GM23338 (cell line): ENCODE measurements around the gene USP10. TPM values are rescaled to one million over a fixed set of nuclear protein-coding genes. Genes with fewer than 3 reads are reported as not detected.

Experiments
- ATAC-seq: fragments of 200-7000 bp; cut with Tn5 transposase; 3 replicates; pipeline ENCODE4 v1.9.1; 2020
- DNase-seq: peaks from one replicate; pipeline ENCODE4 v3.0.0-alpha.2; 2015; ENCODE audit warnings: low spot score
- H2AFZ ChIP-seq: fragments of 200-600 bp; sonication (generic); 2 replicates; pipeline ENCODE4 v1.8.0; 2016; ENCODE audit warnings: antibody characterized with exemption, mild to moderate bottlenecking, moderate library complexity
- H3F3A ChIP-seq: fragments of 200-600 bp; sonication (generic); replicated peaks from 2 replicates; pipeline ENCODE4 v1.8.0; 2017; ENCODE audit warnings: antibody characterized with exemption, mixed run types, low read depth
- H3K27ac ChIP-seq: fragments of 200-600 bp; sonication (generic); 2 replicates; pipeline ENCODE4 v1.6.1; 2016; ENCODE audit warnings: low read depth
- H3K27me3 ChIP-seq: fragments of 200-600 bp; sonication (generic); 2 replicates; pipeline ENCODE4 v1.8.0; 2016; ENCODE audit warnings: mild to moderate bottlenecking, mixed run types, moderate library complexity; ENCODE audit not compliant: insufficient read depth
- H3K36me3 ChIP-seq: fragments of 200-600 bp; sonication (generic); 2 replicates; pipeline ENCODE4 v1.8.0; 2016; ENCODE audit warnings: mild to moderate bottlenecking; ENCODE audit not compliant: insufficient read depth
- H3K4me1 ChIP-seq: fragments of 200-600 bp; sonication (generic); 2 replicates; pipeline ENCODE4 v1.8.0; 2016; ENCODE audit warnings: mild to moderate bottlenecking, moderate library complexity; ENCODE audit not compliant: insufficient read depth
- H3K4me2 ChIP-seq: fragments of 200-600 bp; sonication (generic); 2 replicates; pipeline ENCODE4 v1.7.1; 2017; ENCODE audit warnings: mixed run types
- H3K4me3 ChIP-seq: fragments of 200-600 bp; sonication (generic); 2 replicates; pipeline ENCODE4 v1.6.1; 2016; ENCODE audit warnings: mixed run types
- H3K79me2 ChIP-seq: fragments of 200-600 bp; sonication (generic); replicated peaks from 2 replicates; pipeline ENCODE4 v1.8.0; 2017; ENCODE audit warnings: mild to moderate bottlenecking; ENCODE audit not compliant: insufficient read depth
- H3K9me2 ChIP-seq: fragments of 200-600 bp; sonication (generic); 2 replicates; pipeline ENCODE4 v1.8.0; 2017; ENCODE audit not compliant: insufficient read depth
- H4K20me1 ChIP-seq: fragments of 200-600 bp; sonication (generic); replicated peaks from 2 replicates; pipeline ENCODE4 v1.8.0; 2017; ENCODE audit warnings: mild to moderate bottlenecking; ENCODE audit not compliant: insufficient read depth
- H3K27ac Mint-ChIP-seq: 2 replicates; pipeline ENCODE4 v1.8.0; 2020; ENCODE audit warnings: inconsistent platforms, mild to moderate bottlenecking, moderate library complexity, mixed read lengths
- H3K27me3 Mint-ChIP-seq: 3 replicates; pipeline ENCODE4 v1.8.0; 2022; ENCODE audit warnings: low read depth, mild to moderate bottlenecking, moderate library complexity, mixed read lengths, inconsistent platforms; ENCODE audit not compliant: insufficient read depth, poor library complexity
- H3K36me3 Mint-ChIP-seq: 3 replicates; pipeline ENCODE4 v1.8.0; 2021; ENCODE audit warnings: low read depth, mild to moderate bottlenecking, inconsistent platforms, moderate library complexity, mixed read lengths
- H3K4me1 Mint-ChIP-seq: 3 replicates; pipeline ENCODE4 v1.8.0; 2020; ENCODE audit warnings: mild to moderate bottlenecking, inconsistent platforms, mixed read lengths
- H3K4me3 Mint-ChIP-seq: 3 replicates; pipeline ENCODE4 v1.8.0; 2021; ENCODE audit warnings: moderate library complexity, mild to moderate bottlenecking, inconsistent platforms, mixed read lengths
- H3K9me3 Mint-ChIP-seq: 3 replicates; pipeline ENCODE4 v1.8.0; 2020; ENCODE audit warnings: moderate library complexity, mild to moderate bottlenecking, inconsistent platforms, mixed read lengths
- CTCF ChIP-seq, 2 experiments: fragments of 200-600 bp in 1 of 2; sonication (generic) in 1 of 2; conservative IDR thresholded peaks; 2 replicates each; pipeline versions ENCODE4 v1.5.1 to v1.6.1; 2016 to 2017; ENCODE audit warnings: antibody characterized with exemption in 2 of 2, low read depth in 2 of 2, mild to moderate bottlenecking in 2 of 2, moderate library complexity in 1 of 2
- EZH2phosphoT487 ChIP-seq: fragments of 200-600 bp; sonication (generic); IDR thresholded peaks from one replicate; pipeline ENCODE4 v1.8.1; 2018; ENCODE audit warnings: antibody characterized with exemption; ENCODE audit not compliant: unreplicated experiment
- NANOG ChIP-seq: IDR thresholded peaks from 2 replicates; pipeline ENCODE4 v1.6.1; 2016; ENCODE audit warnings: antibody characterized with exemption, borderline replicate concordance
- POLR2AphosphoS5 ChIP-seq: IDR thresholded peaks from 2 replicates; pipeline ENCODE4 v1.6.1; 2016; ENCODE audit warnings: antibody characterized with exemption, low read depth
- STAT1 ChIP-seq: IDR thresholded peaks from one replicate; pipeline ENCODE4 v1.6.1; 2016; ENCODE audit warnings: antibody characterized with exemption; ENCODE audit not compliant: unreplicated experiment
- ZNF114 ChIP-seq: fragments of 250-450 bp; sonication (Bioruptor Pico); IDR thresholded peaks from 2 replicates; pipeline ENCODE4 v1.5.0; 2020; ENCODE audit warnings: mild to moderate bottlenecking, moderate library complexity
- ZNF331 ChIP-seq: fragments of 250-450 bp; sonication (Bioruptor Pico); IDR thresholded peaks from 2 replicates; pipeline ENCODE4 v1.5.0; 2020; ENCODE audit warnings: low read depth, mild to moderate bottlenecking, moderate library complexity
- ZNF462 ChIP-seq: fragments of 250-450 bp; sonication (Bioruptor Pico); IDR thresholded peaks from 2 replicates; pipeline ENCODE4 v1.5.0; 2020; ENCODE audit warnings: mild to moderate bottlenecking, moderate library complexity
- polyA plus RNA-seq: library from polyadenylated mRNA; unstranded; fragments of >200 nt; fragmentation: Nextera tagmentation; extraction: Ambion mirVana; gene quantifications from 2 replicates; pipeline ENCODE4 v1.2.1, GENCODE V29; 2016
- total RNA-seq: library from RNA; depleted of rRNA; stranded (reverse); fragments of >200 nt; shearing (Covaris generic); gene quantifications from 2 replicates; pipeline ENCODE4 v1.2.3, GENCODE V29; 2014

The USP10 gene
- total and polyA plus RNA-seq, 2 experiments from 2014 or later, result 158 to 194 TPM

- no peaks in the 10 kb centered on the region for H3K36me3 ChIP-seq
- H4K20me1 ChIP-seq, result no peaks in the 10 kb centered on the region
- H3F3A ChIP-seq, result no peaks in the 10 kb centered on the region
- no peaks in the 10 kb centered on the region for H3K79me2 ChIP-seq
- H3K4me2 ChIP-seq, result no peak overlapping the region
- H3K27me3 ChIP-seq, result no peaks in the 10 kb centered on the region
- H3K27ac Mint-ChIP-seq, result no peak overlapping the region
- peaks cover 3% of the 10 kb centered on the region for H3K27me3 Mint-ChIP-seq
- no peaks in the 10 kb centered on the region; the same call in 2 of the 3 replicates for H3K36me3 Mint-ChIP-seq
- no peak overlapping the region for H3K4me3 ChIP-seq
- H2AFZ ChIP-seq, result no peak overlapping the region
- DNase-seq, result no peak
- H3K4me3 Mint-ChIP-seq, result no peak overlapping the region
- no peak for ATAC-seq
- no peak overlapping the region for H3K27ac ChIP-seq
- H3K4me1 Mint-ChIP-seq, result no peaks in the 10 kb centered on the region; the same call in 2 of the 3 replicates
- TF ChIP-seq NANOG (no peak), STAT1 (no peak), ZNF114 (CRISPR knock-in tag) (no peak), ZNF462 (CRISPR knock-in tag) (no peak), EZH2phosphoT487 (no peak), POLR2AphosphoS5 (no peak), CTCF (conservative IDR thresholded peaks at IDR 0.05; ENCODE audit: low read depth in 2 of 2) (no peak), ZNF331 (no peak)
- no peaks in the 10 kb centered on the region for H3K9me2 ChIP-seq
- no peaks in the 10 kb centered on the region for H3K4me1 ChIP-seq
- peaks cover 2% of the 10 kb centered on the region; the same call in 2 of the 3 replicates for H3K9me3 Mint-ChIP-seq
Observed at GRCh38 chr16:84808826-84809225, 109.0 kb downstream of the USP10 start.
